ENCODE data around the gene TNNC1.

TNNC1 gene

GRCh38 chr3:52480768-52481715 is 27.2 kb upstream of the TNNC1 start:
- TF ChIP-seq CTCF (IDR thresholded peaks at IDR 0.05; ENCODE audit: insufficient read depth, low read length, poor library complexity, severe bottlenecking): no peak
- Histone ChIP-seq H3K4me3 (replicated peaks; ENCODE audit: low read depth, low read length) (no peak overlapping the region), H3K36me3 (ENCODE audit: control insufficient read depth, insufficient read depth, low read length) (peaks cover 37% of the 10 kb centered on the region), H3K27me3 (replicated peaks; ENCODE audit: control insufficient read depth, insufficient read depth, low read length) (no peaks in the 10 kb centered on the region)
- DNase-seq (ENCODE audit: extremely low read depth, insufficient read length): no peak

- Histone ChIP-seq H3K36me3 (ENCODE audit: control insufficient read depth, insufficient read depth, low read length) (peaks cover 35% of the 10 kb centered on the region), H3K27me3 (replicated peaks; ENCODE audit: control insufficient read depth, insufficient read depth, low read length) (no peaks in the 10 kb centered on the region), H3K4me3 (replicated peaks; ENCODE audit: low read depth, low read length) (no peak overlapping the region)
- no peak for TF ChIP-seq CTCF (IDR thresholded peaks at IDR 0.05; ENCODE audit: insufficient read depth, low read length, poor library complexity, severe bottlenecking)
- DNase-seq (ENCODE audit: extremely low read depth, insufficient read length): no peak
These were observed 26.2 kb upstream of the TNNC1 start for GRCh38 chr3:52479877-52480575.

- Histone ChIP-seq H3K36me3 (ENCODE audit: control insufficient read depth, insufficient read depth, low read length) (peaks cover 33% of the 10 kb centered on the region), H3K27me3 (replicated peaks; ENCODE audit: control insufficient read depth, insufficient read depth, low read length) (no peaks in the 10 kb centered on the region), H3K4me3 (replicated peaks; ENCODE audit: low read depth, low read length) (no peak overlapping the region)
- no peak for TF ChIP-seq CTCF (IDR thresholded peaks at IDR 0.05; ENCODE audit: insufficient read depth, low read length, poor library complexity, severe bottlenecking)
- no peak for DNase-seq (ENCODE audit: extremely low read depth, insufficient read length)
These were observed 25.4 kb upstream of the TNNC1 start for GRCh38 chr3:52479037-52479876.

- no peak for DNase-seq (ENCODE audit: extremely low read depth, insufficient read length)
- TF ChIP-seq CTCF (IDR thresholded peaks at IDR 0.05; ENCODE audit: insufficient read depth, low read length, poor library complexity, severe bottlenecking): no peak
- no peaks in the 10 kb centered on the region for H3K27me3 ChIP-seq (replicated peaks; ENCODE audit: control insufficient read depth, insufficient read depth, low read length)
- no peak overlapping the region for H3K4me3 ChIP-seq (replicated peaks; ENCODE audit: low read depth, low read length)
- peaks cover 40% of the 10 kb centered on the region for H3K36me3 ChIP-seq (ENCODE audit: control insufficient read depth, insufficient read depth, low read length)
These were observed 23.9 kb upstream of the TNNC1 start for GRCh38 chr3:52477796-52478095.

GRCh38 chr3:52477076-52477795 is 23.4 kb upstream of the TNNC1 start:
- H3K36me3 ChIP-seq (ENCODE audit: control insufficient read depth, insufficient read depth, low read length): peaks cover 43% of the 10 kb centered on the region
- no peak for DNase-seq (ENCODE audit: extremely low read depth, insufficient read length)
- no peak overlapping the region for H3K4me3 ChIP-seq (replicated peaks; ENCODE audit: low read depth, low read length)
- TF ChIP-seq CTCF (IDR thresholded peaks at IDR 0.05; ENCODE audit: insufficient read depth, low read length, poor library complexity, severe bottlenecking): no peak
- no peaks in the 10 kb centered on the region for H3K27me3 ChIP-seq (replicated peaks; ENCODE audit: control insufficient read depth, insufficient read depth, low read length)
